Measurements from ENCODE around the gene MYB. TPM values are rescaled to one million over a fixed set of nuclear protein-coding genes. Genes with fewer than 3 reads are reported as not detected.
A peak's percentile ranks its signal among the peaks of the same experiment; 100 is the strongest.

MYB gene
- total RNA-seq, 2 experiments from 2014 or later = 50.9 to 53.6 TPM

- POLR2A ChIA-PET = no interaction called here
Observed at GRCh38 chr6:135176058-135176457, 5.0 kb upstream of the MYB start.

GRCh38 chr6:135176464-135176863 lies 4.6 kb upstream of the MYB start:
- peaks cover 35% of the 10 kb centered on the region for H3K4me1 Mint-ChIP-seq (ENCODE audit: low read depth)
- TF ChIP-seq CTCF (IDR thresholded peaks at IDR 0.05) = no peak
- no peaks in the 10 kb centered on the region for H3K27me3 Mint-ChIP-seq
- H3K4me3 Mint-ChIP-seq = no peak overlapping the region
- ChIA-PET CTCF (interaction anchor here (1.1 to 3.7 kb wide), 2 partner anchors 13 to 30 kb away, joined by 3 to 17 read pairs; no protein-coding TSS in a partner anchor), POLR2A (no interaction called here)
- no peak overlapping the region for H3K27ac Mint-ChIP-seq
- no peak for ATAC-seq
- H3K36me3 Mint-ChIP-seq (ENCODE audit: low read depth) = no peaks in the 10 kb centered on the region
- no peak for DNase-seq
- intact Hi-C loops (cut with micrococcal nuclease) = no loop called here
- no peaks in the 10 kb centered on the region for H3K9me3 Mint-ChIP-seq

More at GRCh38 chr6:135176058-135176457, 5.0 kb upstream of the MYB start:
- Mint-ChIP-seq H3K4me3 (no peak overlapping the region), H3K36me3 (ENCODE audit: low read depth) (no peaks in the 10 kb centered on the region), H3K27ac (no peak overlapping the region), H3K9me3 (no peaks in the 10 kb centered on the region), H3K4me1 (ENCODE audit: low read depth) (peaks cover 37% of the 10 kb centered on the region), H3K27me3 (no peaks in the 10 kb centered on the region)
- ATAC-seq = no peak
- TF ChIP-seq CTCF (IDR thresholded peaks at IDR 0.05) = no peak
- intact Hi-C loops (cut with micrococcal nuclease) = no loop called here
- DNase-seq = no peak
- CTCF ChIA-PET = interaction anchor here (3.7 kb wide), 1 partner anchor 13 kb away, joined by 17 read pairs; no protein-coding TSS in a partner anchor

- H3K4me1 Mint-ChIP-seq (ENCODE audit: low read depth) = peaks cover 33% of the 10 kb centered on the region
- ChIA-PET POLR2A (interaction anchor here (1.1 to 8.1 kb wide), 3 partner anchors 8 to 62 kb away, joined by 3 to 94 read pairs (median 54); no protein-coding TSS in a partner anchor), CTCF (interaction anchor here (1.0 to 3.7 kb wide), 4 partner anchors 16 to 174 kb away, joined by 3 to 17 read pairs (median 12); no protein-coding TSS in a partner anchor)
- H3K36me3 Mint-ChIP-seq (ENCODE audit: low read depth) = peaks cover 22% of the 10 kb centered on the region
- TF ChIP-seq CTCF (IDR thresholded peaks at IDR 0.05) = no peak
- intact Hi-C loops (cut with micrococcal nuclease) = no loop called here
- ATAC-seq (no peak), DNase-seq (no peak)
- H3K9me3 Mint-ChIP-seq = no peaks in the 10 kb centered on the region
- H3K27ac Mint-ChIP-seq = peak overlapping the region; percentile 97
- H3K4me3 Mint-ChIP-seq = no peak overlapping the region
- no peaks in the 10 kb centered on the region for H3K27me3 Mint-ChIP-seq
Observed at GRCh38 chr6:135179372-135179771, 1.7 kb upstream of the MYB start.

- peaks cover 23% of the 10 kb centered on the region for H3K36me3 Mint-ChIP-seq (ENCODE audit: low read depth)
- ATAC-seq (peak; percentile 9), DNase-seq (peak; percentile 66)
- no peak for TF ChIP-seq CTCF (IDR thresholded peaks at IDR 0.05)
- peaks cover 33% of the 10 kb centered on the region for H3K4me1 Mint-ChIP-seq (ENCODE audit: low read depth)
- ChIA-PET CTCF (interaction anchor here (1.0 to 3.5 kb wide), 7 partner anchors 18 to 175 kb away, joined by 3 to 17 read pairs (median 3); partner anchors contain the start of gene HBS1L), POLR2A (interaction anchor here (0.7 to 8.1 kb wide), 15 partner anchors 9 to 157 kb away, joined by 3 to 94 read pairs (median 6); no protein-coding TSS in a partner anchor)
- no peaks in the 10 kb centered on the region for H3K9me3 Mint-ChIP-seq
- intact Hi-C loops (cut with micrococcal nuclease) = loop anchor here (5.0 kb wide), 1 partner anchor 168 kb away; no protein-coding TSS in a partner anchor
- H3K4me3 Mint-ChIP-seq = peak overlapping the region; percentile 80
- H3K27me3 Mint-ChIP-seq = no peaks in the 10 kb centered on the region
- peak overlapping the region; percentile 97 for H3K27ac Mint-ChIP-seq
Observed at GRCh38 chr6:135179920-135180541, 1.1 kb upstream of the MYB start.

Data from activated CD8-positive, alpha-beta T cell treated with anti-CD3 and anti-CD28 coated beads for 36 hours (primary cell).